ENCODE measurements around the gene RNF227. TPM values are rescaled to one million over a fixed set of nuclear protein-coding genes. Genes with fewer than 3 reads are reported as not detected.

The RNF227 gene
- total RNA-seq, 1 donor from 2014 or later, result 1.8 TPM

DNA sequence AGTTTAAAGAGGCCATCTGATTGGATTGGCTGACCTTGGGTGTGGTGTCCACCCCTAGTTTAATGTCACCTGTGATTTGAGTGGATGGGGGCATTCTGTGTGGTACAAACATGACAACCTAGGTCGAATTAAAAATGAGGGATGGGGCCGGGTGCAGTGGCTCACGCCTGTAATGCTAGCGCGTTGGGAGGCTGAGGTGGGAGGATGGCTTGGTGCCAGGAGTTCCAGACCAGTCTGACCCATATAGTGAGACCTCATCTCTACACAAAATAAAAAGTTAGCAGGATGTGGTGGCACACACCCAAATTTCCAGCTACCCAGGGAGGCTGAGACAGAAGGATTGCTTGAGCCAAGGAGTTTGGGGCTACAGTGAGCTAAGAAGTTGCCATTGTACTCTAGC, 30.4 kb upstream of the RNF227 start:
- Mint-ChIP-seq H3K27me3 (no peaks in the 10 kb centered on the region), H3K9me3 (ENCODE audit: low read depth) (no peaks in the 10 kb centered on the region), H3K36me3 (ENCODE audit: insufficient read depth) (peaks cover 28% of the 10 kb centered on the region), H3K27ac (no peak overlapping the region), H3K4me1 (ENCODE audit: low read depth) (no peaks in the 10 kb centered on the region), H3K4me3 (ENCODE audit: low read depth) (no peak overlapping the region)
- no peak for DNase-seq (ENCODE audit: low spot score, unreplicated experiment)
- TF ChIP-seq, protein P1, sequence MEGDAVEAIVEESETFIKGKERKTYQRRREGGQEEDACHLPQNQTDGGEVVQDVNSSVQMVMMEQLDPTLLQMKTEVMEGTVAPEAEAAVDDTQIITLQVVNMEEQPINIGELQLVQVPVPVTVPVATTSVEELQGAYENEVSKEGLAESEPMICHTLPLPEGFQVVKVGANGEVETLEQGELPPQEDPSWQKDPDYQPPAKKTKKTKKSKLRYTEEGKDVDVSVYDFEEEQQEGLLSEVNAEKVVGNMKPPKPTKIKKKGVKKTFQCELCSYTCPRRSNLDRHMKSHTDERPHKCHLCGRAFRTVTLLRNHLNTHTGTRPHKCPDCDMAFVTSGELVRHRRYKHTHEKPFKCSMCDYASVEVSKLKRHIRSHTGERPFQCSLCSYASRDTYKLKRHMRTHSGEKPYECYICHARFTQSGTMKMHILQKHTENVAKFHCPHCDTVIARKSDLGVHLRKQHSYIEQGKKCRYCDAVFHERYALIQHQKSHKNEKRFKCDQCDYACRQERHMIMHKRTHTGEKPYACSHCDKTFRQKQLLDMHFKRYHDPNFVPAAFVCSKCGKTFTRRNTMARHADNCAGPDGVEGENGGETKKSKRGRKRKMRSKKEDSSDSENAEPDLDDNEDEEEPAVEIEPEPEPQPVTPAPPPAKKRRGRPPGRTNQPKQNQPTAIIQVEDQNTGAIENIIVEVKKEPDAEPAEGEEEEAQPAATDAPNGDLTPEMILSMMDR (IDR thresholded peaks at IDR 0.05; ENCODE audit: unreplicated experiment), result no peak

DNA sequence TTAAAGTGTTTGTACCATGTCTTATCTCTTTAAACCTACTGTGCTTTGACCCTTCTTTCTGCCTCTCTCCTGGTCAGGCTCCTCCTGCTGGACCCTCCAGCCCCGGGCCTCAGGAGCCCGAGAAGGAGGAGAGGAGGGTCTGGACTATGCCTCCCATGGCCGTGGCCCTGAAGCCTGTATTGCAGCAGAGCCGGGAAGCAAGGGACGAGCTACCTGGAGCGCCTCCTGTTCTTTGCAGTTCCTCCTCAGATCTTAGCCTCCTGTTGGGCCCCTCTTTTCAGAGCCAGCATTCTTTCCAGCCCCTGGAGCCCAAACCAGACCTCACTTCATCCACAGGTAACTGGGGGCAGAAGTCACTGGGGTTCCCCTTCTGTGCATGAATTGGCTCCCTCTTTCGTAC, 29.6 kb upstream of the RNF227 start:
- Mint-ChIP-seq H3K4me3 (ENCODE audit: low read depth) (no peak overlapping the region), H3K27me3 (no peaks in the 10 kb centered on the region), H3K36me3 (ENCODE audit: insufficient read depth) (peaks cover 29% of the 10 kb centered on the region), H3K4me1 (ENCODE audit: low read depth) (no peaks in the 10 kb centered on the region), H3K27ac (no peak overlapping the region), H3K9me3 (ENCODE audit: low read depth) (no peaks in the 10 kb centered on the region)
- TF ChIP-seq, protein P1 (IDR thresholded peaks at IDR 0.05; ENCODE audit: unreplicated experiment), result no peak
- no peak for DNase-seq (ENCODE audit: low spot score, unreplicated experiment)

DNA sequence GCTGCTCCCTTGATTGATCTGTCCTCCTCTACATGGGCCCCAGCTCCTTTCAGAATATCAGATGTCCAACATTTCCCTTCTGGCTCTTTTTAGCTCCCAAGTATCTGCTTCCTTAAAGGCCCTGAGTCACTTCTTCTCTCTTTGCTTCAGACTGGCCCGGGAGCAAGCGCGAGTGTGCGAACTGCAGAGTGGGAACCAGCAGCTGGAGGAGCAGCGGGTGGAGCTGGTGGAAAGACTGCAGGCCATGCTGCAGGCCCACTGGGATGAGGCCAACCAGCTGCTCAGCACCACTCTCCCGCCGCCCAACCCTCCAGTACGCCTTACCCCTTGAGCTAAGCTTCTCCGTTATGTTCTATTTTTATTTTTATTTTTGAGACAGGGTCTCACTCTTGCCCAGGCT, 28.2 kb upstream of the RNF227 start:
- H3K4me3 Mint-ChIP-seq (ENCODE audit: low read depth), result no peak overlapping the region
- peaks cover 29% of the 10 kb centered on the region for H3K36me3 Mint-ChIP-seq (ENCODE audit: insufficient read depth)
- H3K9me3 Mint-ChIP-seq (ENCODE audit: low read depth), result no peaks in the 10 kb centered on the region
- H3K27ac Mint-ChIP-seq, result no peak overlapping the region
- no peaks in the 10 kb centered on the region for H3K27me3 Mint-ChIP-seq
- no peak for DNase-seq (ENCODE audit: low spot score, unreplicated experiment)
- H3K4me1 Mint-ChIP-seq (ENCODE audit: low read depth), result no peaks in the 10 kb centered on the region
- TF ChIP-seq, protein P1 (IDR thresholded peaks at IDR 0.05; ENCODE audit: unreplicated experiment), result no peak

DNA sequence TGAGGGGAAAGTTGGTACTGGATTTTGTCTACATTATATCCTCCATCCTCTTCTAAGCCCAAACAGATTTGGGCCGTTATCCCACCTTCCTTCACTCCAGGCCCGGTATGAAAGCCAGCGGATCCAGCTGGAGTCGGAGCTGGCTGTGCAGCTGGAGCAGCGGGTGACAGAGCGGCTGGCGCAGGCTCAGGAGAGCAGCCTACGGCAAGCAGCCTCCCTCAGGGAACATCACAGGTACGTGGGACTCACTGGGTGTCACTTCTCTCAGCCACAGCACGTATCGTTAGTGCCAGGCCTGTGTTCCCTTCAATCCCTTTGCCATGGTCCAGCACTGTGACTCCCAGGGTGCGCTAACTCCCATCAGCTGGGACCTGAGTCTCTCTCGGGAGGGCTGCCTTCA, 27.2 kb upstream of the RNF227 start:
- Mint-ChIP-seq H3K36me3 (ENCODE audit: insufficient read depth) (peaks cover 24% of the 10 kb centered on the region), H3K27me3 (no peaks in the 10 kb centered on the region), H3K4me3 (ENCODE audit: low read depth) (no peak overlapping the region), H3K9me3 (ENCODE audit: low read depth) (no peaks in the 10 kb centered on the region), H3K4me1 (ENCODE audit: low read depth) (no peaks in the 10 kb centered on the region), H3K27ac (no peak overlapping the region)
- TF ChIP-seq, protein P1 (IDR thresholded peaks at IDR 0.05; ENCODE audit: unreplicated experiment), result no peak
- DNase-seq (ENCODE audit: low spot score, unreplicated experiment), result no peak

DNA sequence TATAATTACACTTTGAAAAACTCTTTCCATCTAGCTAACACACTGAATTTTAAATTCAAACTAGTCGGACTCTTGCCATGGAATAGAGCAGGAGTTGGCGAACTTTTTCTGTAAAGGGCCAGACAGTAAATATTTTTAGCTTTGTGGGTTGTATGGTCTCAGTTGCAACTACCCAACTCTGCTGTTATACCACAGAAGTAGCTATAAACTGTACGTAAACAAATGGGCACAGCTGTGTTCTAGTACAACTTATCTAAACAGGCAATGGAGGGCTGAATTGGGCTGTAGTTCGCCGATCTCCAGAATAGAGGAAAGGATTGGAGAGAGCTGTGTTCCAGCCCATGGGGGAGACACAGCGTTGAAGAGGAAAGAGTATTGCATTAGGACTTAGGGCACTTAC, 24.7 kb upstream of the RNF227 start:
- Mint-ChIP-seq H3K27ac (no peak overlapping the region), H3K4me1 (ENCODE audit: low read depth) (no peaks in the 10 kb centered on the region), H3K9me3 (ENCODE audit: low read depth) (no peaks in the 10 kb centered on the region), H3K4me3 (ENCODE audit: low read depth) (no peak overlapping the region), H3K27me3 (no peaks in the 10 kb centered on the region), H3K36me3 (ENCODE audit: insufficient read depth) (peaks cover 28% of the 10 kb centered on the region)
- DNase-seq (ENCODE audit: low spot score, unreplicated experiment), result no peak
- TF ChIP-seq, protein P1 (IDR thresholded peaks at IDR 0.05; ENCODE audit: unreplicated experiment), result no peak

Data from progenitor cell of endocrine pancreas (in vitro differentiated cells).